EL (cell line): Measurements from ENCODE around the gene SNX8.

ENCODE experiments used
- DNase-seq: peaks from one replicate; pipeline ENCODE4 v3.0.0-alpha.2; 2016

Gene SNX8

GRCh38 chr7:2259480-2259879, 54.8 kb downstream of the SNX8 start:
- no peak for DNase-seq

GRCh38 chr7:2258661-2259365, 55.4 kb downstream of the SNX8 start:
- DNase-seq: no peak

GRCh38 chr7:2257651-2258050, 56.6 kb downstream of the SNX8 start:
- DNase-seq: no peak

- DNase-seq: no peak
Measured at GRCh38 chr7:2257046-2257551, 57.1 kb downstream of the SNX8 start.

GRCh38 chr7:2256306-2257045, 57.8 kb downstream of the SNX8 start:
- no peak for DNase-seq

GRCh38 chr7:2255145-2256139, 58.8 kb downstream of the SNX8 start:
- DNase-seq: peak; percentile 23

GRCh38 chr7:2254429-2255144, 59.7 kb downstream of the SNX8 start:
- no peak for DNase-seq

- DNase-seq: no peak
Measured at GRCh38 chr7:2253525-2254244, 60.6 kb downstream of the SNX8 start.

GRCh38 chr7:2253021-2253420, 61.2 kb downstream of the SNX8 start:
- no peak for DNase-seq

- DNase-seq: no peak
Measured at GRCh38 chr7:2251841-2252771, 62.1 kb downstream of the SNX8 start.

GRCh38 chr7:2251381-2251780, 62.9 kb downstream of the SNX8 start:
- no peak for DNase-seq

- no peak for DNase-seq
Measured at GRCh38 chr7:2249744-2250323, 64.4 kb downstream of the SNX8 start.

- DNase-seq: peak; percentile 96
Measured at GRCh38 chr7:2248984-2249694, 65.1 kb downstream of the SNX8 start.

GRCh38 chr7:2247141-2247995, 66.9 kb downstream of the SNX8 start:
- peak; percentile 23 for DNase-seq

GRCh38 chr7:2245883-2246675, 68.2 kb downstream of the SNX8 start:
- DNase-seq: no peak

- DNase-seq: no peak
Measured at GRCh38 chr7:2244404-2244995, 69.7 kb downstream of the SNX8 start.

- DNase-seq: no peak
Measured at GRCh38 chr7:2243458-2243857, 70.8 kb downstream of the SNX8 start.
